Fibroblast of mammary gland (primary cell): ENCODE data around the gene AMOTL2.

Source experiments
- DNase-seq: peaks from one replicate; pipeline ENCODE4 v3.0.0-alpha.2; 2010; ENCODE audit warnings: low read depth
- H3K4me3 ChIP-seq: 2 replicates; pipeline ENCODE4 v1.5.1; 2011; ENCODE audit warnings: low read depth, mild to moderate bottlenecking, low read length, moderate library complexity; ENCODE audit not compliant: control insufficient read depth
- CTCF ChIP-seq: conservative IDR thresholded peaks from 2 replicates; pipeline ENCODE4 v1.5.1; 2011; ENCODE audit warnings: low read depth, low read length, inconsistent platforms; ENCODE audit not compliant: control insufficient read depth, insufficient read depth

The AMOTL2 gene

GRCh38 chr3:134318166-134318565, 56.1 kb downstream of the AMOTL2 start:
- no peak for DNase-seq
- no peak for TF ChIP-seq CTCF
- H3K4me3 ChIP-seq: no peak overlapping the region

GRCh38 chr3:134317106-134317947, 56.9 kb downstream of the AMOTL2 start:
- no peak overlapping the region for H3K4me3 ChIP-seq
- DNase-seq: peak; percentile 73
- no peak for TF ChIP-seq CTCF

GRCh38 chr3:134315286-134316106, 58.8 kb downstream of the AMOTL2 start:
- peak; percentile 91 for DNase-seq
- no peak for TF ChIP-seq CTCF
- H3K4me3 ChIP-seq: no peak overlapping the region

- no peak for TF ChIP-seq CTCF
- DNase-seq: peak; percentile 47
- no peak overlapping the region for H3K4me3 ChIP-seq
These were observed 59.5 kb downstream of the AMOTL2 start for GRCh38 chr3:134314588-134315285.

- peak; percentile 48 for DNase-seq
- peak overlapping the region; percentile 44 for H3K4me3 ChIP-seq
- TF ChIP-seq CTCF: no peak
These were observed 60.2 kb downstream of the AMOTL2 start for GRCh38 chr3:134313847-134314587.
